Effector memory CD4-positive, alpha-beta T cell (primary cell): ENCODE data around the gene SPG11.

Experiments
- DNase-seq, 3 donors: peaks; one replicate each; pipeline ENCODE4 v3.0.0-alpha.2; 2020
- H3K27ac ChIP-seq: 2 replicates; pipeline ENCODE4 v1.7.0; 2013; ENCODE audit warnings: mild to moderate bottlenecking, low read length, moderate library complexity; ENCODE audit not compliant: insufficient read depth, poor library complexity, severe bottlenecking
- H3K27me3 ChIP-seq: replicated peaks from 2 replicates; pipeline ENCODE4 v1.7.0; 2013; ENCODE audit warnings: mild to moderate bottlenecking, low read length; ENCODE audit not compliant: insufficient read depth, control insufficient read depth, poor library complexity, severe bottlenecking
- H3K36me3 ChIP-seq: 2 replicates; pipeline ENCODE4 v1.7.0; 2013; ENCODE audit warnings: mild to moderate bottlenecking, low read length, moderate library complexity; ENCODE audit not compliant: control insufficient read depth, insufficient read depth
- H3K4me1 ChIP-seq: 2 replicates; pipeline ENCODE4 v1.7.0; 2013; ENCODE audit warnings: low read length, mild to moderate bottlenecking; ENCODE audit not compliant: control insufficient read depth, insufficient read depth, poor library complexity, severe bottlenecking
- H3K4me3 ChIP-seq: 2 replicates; pipeline ENCODE4 v1.7.0; 2013; ENCODE audit warnings: low read length, low read depth, mild to moderate bottlenecking; ENCODE audit not compliant: insufficient read depth, poor library complexity, severe bottlenecking
- H3K9me3 ChIP-seq: 2 replicates; pipeline ENCODE4 v1.7.0; 2013; ENCODE audit warnings: mild to moderate bottlenecking, low read length, moderate library complexity; ENCODE audit not compliant: control insufficient read depth
- total RNA-seq, 3 donors: gene quantifications; one replicate each; lab custom pipeline; 2026; lab: John Stamatoyannopoulos, UW

The SPG11 gene, protein sequence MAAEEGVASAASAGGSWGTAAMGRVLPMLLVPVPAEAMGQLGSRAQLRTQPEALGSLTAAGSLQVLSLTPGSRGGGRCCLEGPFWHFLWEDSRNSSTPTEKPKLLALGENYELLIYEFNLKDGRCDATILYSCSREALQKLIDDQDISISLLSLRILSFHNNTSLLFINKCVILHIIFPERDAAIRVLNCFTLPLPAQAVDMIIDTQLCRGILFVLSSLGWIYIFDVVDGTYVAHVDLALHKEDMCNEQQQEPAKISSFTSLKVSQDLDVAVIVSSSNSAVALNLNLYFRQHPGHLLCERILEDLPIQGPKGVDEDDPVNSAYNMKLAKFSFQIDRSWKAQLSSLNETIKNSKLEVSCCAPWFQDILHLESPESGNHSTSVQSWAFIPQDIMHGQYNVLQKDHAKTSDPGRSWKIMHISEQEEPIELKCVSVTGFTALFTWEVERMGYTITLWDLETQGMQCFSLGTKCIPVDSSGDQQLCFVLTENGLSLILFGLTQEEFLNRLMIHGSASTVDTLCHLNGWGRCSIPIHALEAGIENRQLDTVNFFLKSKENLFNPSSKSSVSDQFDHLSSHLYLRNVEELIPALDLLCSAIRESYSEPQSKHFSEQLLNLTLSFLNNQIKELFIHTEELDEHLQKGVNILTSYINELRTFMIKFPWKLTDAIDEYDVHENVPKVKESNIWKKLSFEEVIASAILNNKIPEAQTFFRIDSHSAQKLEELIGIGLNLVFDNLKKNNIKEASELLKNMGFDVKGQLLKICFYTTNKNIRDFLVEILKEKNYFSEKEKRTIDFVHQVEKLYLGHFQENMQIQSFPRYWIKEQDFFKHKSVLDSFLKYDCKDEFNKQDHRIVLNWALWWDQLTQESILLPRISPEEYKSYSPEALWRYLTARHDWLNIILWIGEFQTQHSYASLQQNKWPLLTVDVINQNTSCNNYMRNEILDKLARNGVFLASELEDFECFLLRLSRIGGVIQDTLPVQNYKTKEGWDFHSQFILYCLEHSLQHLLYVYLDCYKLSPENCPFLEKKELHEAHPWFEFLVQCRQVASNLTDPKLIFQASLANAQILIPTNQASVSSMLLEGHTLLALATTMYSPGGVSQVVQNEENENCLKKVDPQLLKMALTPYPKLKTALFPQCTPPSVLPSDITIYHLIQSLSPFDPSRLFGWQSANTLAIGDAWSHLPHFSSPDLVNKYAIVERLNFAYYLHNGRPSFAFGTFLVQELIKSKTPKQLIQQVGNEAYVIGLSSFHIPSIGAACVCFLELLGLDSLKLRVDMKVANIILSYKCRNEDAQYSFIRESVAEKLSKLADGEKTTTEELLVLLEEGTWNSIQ (N-terminal part only)
- 126 to 159 (median 138) reads per million in 3 donors for total RNA-seq

DNA sequence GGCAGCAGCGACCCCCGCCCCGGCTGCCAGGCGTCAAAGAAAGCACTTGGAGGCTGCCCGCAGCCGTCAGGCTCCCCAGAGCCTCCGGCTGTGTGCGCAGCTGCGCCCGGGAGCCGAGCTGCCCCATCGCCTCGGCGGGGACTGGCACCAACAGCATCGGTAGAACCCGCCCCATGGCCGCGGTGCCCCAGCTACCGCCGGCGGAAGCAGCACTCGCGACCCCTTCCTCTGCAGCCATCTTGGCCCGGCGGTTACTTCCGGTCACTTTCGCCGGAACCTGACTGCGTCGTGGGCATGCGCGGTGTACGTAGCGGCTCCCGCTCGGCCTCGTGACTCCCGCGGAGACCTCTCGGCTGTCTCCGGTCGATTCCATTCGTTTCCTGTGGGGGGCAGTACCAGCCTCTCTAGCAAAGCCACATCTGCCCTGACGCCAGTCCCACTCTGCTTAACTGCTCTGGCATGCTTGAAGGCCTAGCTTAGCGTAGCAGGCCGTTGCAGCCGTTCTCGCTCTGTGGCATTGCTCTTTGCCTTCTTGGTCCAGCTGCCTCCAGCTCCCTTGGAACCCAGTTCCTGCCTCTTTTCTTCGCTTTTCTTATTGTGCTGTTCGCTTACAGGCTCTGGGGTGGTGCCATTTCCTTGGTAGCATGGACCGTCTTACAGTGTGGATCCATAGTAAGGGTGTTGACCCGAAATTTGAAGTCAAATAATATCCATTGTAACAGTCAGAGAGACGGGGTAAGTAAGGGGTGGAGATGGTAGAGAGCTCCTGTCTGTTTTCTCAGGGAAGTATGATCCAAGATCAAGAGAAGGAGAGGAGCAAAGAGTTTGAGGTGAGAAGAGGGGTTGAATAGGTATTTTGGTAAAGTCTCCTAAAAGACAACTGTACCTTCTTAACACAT is at the start of gene SPG11:
SPG11 (minus strand) TSS at position 253 of the 899 bp plus-strand sequence; CDS start at position 238, 15 bp downstream.
- Histone ChIP-seq H3K27me3 (no peaks in the 10 kb centered on the region), H3K36me3 (no peaks in the 10 kb centered on the region), H3K27ac (peak within 1 kb of the TSS; percentile 96), H3K4me3 (peak within 1 kb of the TSS; percentile 79), H3K9me3 (no peaks in the 10 kb centered on the region), H3K4me1 (peaks cover 45% of the 10 kb centered on the region)
- DNase-seq = peak; percentile 92 to 93 (median 92)

DNA sequence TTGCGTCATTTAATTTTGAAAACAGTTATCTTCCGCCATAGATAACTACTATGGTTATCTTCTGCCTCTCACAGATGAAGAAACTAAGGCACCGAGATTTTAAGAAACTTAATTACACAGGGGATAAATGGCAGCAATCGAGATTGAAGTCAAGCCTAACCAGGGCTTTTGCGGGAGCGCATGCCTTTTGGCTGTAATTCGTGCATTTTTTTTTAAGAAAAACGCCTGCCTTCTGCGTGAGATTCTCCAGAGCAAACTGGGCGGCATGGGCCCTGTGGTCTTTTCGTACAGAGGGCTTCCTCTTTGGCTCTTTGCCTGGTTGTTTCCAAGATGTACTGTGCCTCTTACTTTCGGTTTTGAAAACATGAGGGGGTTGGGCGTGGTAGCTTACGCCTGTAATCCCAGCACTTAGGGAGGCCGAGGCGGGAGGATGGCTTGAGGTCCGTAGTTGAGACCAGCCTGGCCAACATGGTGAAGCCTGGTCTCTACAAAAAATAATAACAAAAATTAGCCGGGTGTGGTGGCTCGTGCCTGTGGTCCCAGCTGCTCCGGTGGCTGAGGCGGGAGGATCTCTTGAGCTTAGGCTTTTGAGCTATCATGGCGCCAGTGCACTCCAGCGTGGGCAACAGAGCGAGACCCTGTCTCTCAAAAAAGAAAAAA is 49.0 kb upstream of the SPG11 start:
- Histone ChIP-seq H3K4me3 (peak overlapping the region; percentile 100), H3K36me3 (peaks cover 53% of the 10 kb centered on the region), H3K4me1 (peaks cover 26% of the 10 kb centered on the region), H3K27me3 (no peaks in the 10 kb centered on the region), H3K9me3 (no peaks in the 10 kb centered on the region), H3K27ac (peak overlapping the region; percentile 100)
- peak; percentile 43 to 61 (median 45) for DNase-seq

DNA sequence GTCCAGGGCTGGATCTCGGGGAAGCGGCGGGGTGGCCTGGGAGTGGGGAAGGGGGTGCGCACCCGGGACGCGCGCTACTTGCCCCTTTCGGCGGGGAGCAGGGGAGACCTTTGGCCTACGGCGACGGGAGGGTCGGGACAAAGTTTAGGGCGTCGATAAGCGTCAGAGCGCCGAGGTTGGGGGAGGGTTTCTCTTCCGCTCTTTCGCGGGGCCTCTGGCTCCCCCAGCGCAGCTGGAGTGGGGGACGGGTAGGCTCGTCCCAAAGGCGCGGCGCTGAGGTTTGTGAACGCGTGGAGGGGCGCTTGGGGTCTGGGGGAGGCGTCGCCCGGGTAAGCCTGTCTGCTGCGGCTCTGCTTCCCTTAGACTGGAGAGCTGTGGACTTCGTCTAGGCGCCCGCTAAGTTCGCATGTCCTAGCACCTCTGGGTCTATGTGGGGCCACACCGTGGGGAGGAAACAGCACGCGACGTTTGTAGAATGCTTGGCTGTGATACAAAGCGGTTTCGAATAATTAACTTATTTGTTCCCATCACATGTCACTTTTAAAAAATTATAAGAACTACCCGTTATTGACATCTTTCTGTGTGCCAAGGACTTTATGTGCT is 48.4 kb upstream of the SPG11 start:
- peaks cover 47% of the 10 kb centered on the region for H3K36me3 ChIP-seq
- DNase-seq = peak in 2 of 3 donors; percentile 55 to 62
- peak overlapping the region; percentile 100 for H3K27ac ChIP-seq
- H3K9me3 ChIP-seq = no peaks in the 10 kb centered on the region
- peaks cover 20% of the 10 kb centered on the region for H3K4me1 ChIP-seq
- H3K4me3 ChIP-seq = peak overlapping the region; percentile 100
- no peaks in the 10 kb centered on the region for H3K27me3 ChIP-seq

DNA sequence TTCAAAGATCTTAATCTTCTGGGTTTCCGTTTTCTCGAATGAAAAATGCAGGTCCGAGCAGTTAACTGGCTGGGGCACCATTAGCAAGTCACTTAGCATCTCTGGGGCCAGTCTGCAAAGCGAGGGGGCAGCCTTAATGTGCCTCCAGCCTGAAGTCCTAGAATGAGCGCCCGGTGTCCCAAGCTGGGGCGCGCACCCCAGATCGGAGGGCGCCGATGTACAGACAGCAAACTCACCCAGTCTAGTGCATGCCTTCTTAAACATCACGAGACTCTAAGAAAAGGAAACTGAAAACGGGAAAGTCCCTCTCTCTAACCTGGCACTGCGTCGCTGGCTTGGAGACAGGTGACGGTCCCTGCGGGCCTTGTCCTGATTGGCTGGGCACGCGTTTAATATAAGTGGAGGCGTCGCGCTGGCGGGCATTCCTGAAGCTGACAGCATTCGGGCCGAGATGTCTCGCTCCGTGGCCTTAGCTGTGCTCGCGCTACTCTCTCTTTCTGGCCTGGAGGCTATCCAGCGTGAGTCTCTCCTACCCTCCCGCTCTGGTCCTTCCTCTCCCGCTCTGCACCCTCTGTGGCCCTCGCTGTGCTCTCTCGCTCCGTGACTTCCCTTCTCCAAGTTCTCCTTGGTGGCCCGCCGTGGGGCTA is 47.8 kb upstream of the SPG11 start, which contains the start of the genes B2M and PATL2:
B2M (plus strand) TSS at position 422 of the 647 bp plus-strand sequence; CDS start at position 452, 30 bp downstream.
PATL2 (minus strand) TSS at position 228 of the 647 bp plus-strand sequence. CDS start 34,833 bp downstream, outside the sequence.
- H3K4me1 ChIP-seq = peaks cover 14% of the 10 kb centered on the region
- peak; percentile 92 to 97 (median 93) for DNase-seq
- H3K27me3 ChIP-seq = no peaks in the 10 kb centered on the region
- peak within 1 kb of the TSS; percentile 100 for H3K27ac ChIP-seq
- peaks cover 40% of the 10 kb centered on the region for H3K36me3 ChIP-seq
- H3K9me3 ChIP-seq = no peaks in the 10 kb centered on the region
- H3K4me3 ChIP-seq = peak within 1 kb of the TSS; percentile 100

DNA sequence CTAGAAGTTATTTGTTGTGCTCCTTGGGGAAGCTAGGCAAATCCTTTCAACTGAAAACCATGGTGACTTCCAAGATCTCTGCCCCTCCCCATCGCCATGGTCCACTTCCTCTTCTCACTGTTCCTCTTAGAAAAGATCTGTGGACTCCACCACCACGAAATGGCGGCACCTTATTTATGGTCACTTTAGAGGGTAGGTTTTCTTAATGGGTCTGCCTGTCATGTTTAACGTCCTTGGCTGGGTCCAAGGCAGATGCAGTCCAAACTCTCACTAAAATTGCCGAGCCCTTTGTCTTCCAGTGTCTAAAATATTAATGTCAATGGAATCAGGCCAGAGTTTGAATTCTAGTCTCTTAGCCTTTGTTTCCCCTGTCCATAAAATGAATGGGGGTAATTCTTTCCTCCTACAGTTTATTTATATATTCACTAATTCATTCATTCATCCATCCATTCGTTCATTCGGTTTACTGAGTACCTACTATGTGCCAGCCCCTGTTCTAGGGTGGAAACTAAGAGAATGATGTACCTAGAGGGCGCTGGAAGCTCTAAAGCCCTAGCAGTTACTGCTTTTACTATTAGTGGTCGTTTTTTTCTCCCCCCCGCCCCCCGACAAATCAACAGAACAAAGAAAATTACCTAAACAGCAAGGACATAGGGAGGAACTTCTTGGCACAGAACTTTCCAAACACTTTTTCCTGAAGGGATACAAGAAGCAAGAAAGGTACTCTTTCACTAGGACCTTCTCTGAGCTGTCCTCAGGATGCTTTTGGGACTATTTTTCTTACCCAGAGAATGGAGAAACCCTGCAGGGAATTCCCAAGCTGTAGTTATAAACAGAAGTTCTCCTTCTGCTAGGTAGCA is 47.0 kb upstream of the SPG11 start:
- H3K4me1 ChIP-seq = peaks cover 6% of the 10 kb centered on the region
- peak overlapping the region; percentile 100 for H3K27ac ChIP-seq
- peak in 1 of 3 donors; percentile 30 for DNase-seq
- H3K27me3 ChIP-seq = no peaks in the 10 kb centered on the region
- peaks cover 33% of the 10 kb centered on the region for H3K36me3 ChIP-seq
- H3K4me3 ChIP-seq = peak overlapping the region; percentile 100
- H3K9me3 ChIP-seq = no peaks in the 10 kb centered on the region

DNA sequence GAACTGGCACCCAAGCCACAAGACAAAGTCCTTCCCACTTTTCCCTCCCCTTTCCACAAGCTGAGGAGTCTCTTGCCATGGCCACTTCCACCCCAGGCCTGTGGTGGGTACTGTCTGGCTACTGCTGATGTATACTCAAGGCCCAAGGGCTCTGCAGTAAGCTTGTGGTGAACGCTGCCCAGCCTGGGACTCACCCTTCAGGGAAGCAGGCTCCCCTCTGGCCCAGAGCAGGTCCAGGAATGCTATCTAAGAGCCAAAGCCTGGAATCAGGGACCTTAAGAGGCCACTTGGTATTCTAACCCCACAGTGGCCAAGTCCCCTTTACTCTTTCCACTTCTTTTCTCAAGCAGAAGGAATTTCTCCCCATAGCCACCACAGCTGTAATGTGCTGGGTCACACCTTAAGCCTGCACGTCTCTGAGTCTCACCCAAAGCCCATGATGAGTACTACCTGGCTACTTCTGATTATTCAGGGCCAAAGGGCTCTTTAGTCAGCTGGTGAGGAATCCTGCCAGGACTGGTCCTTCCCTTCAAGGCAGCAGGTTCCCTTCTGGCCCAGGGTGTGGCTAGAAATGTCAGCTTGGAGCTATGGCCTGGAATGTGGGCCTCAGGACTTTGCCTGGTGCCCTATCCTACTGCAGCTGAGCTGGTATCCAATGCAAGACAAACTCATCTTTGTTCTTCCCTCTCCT is 43.6 kb upstream of the SPG11 start:
- peaks cover 7% of the 10 kb centered on the region for H3K36me3 ChIP-seq
- no peak overlapping the region for H3K4me3 ChIP-seq
- no peak overlapping the region for H3K27ac ChIP-seq
- H3K9me3 ChIP-seq = no peaks in the 10 kb centered on the region
- H3K27me3 ChIP-seq = no peaks in the 10 kb centered on the region
- H3K4me1 ChIP-seq = no peaks in the 10 kb centered on the region
- DNase-seq = no peak

DNA sequence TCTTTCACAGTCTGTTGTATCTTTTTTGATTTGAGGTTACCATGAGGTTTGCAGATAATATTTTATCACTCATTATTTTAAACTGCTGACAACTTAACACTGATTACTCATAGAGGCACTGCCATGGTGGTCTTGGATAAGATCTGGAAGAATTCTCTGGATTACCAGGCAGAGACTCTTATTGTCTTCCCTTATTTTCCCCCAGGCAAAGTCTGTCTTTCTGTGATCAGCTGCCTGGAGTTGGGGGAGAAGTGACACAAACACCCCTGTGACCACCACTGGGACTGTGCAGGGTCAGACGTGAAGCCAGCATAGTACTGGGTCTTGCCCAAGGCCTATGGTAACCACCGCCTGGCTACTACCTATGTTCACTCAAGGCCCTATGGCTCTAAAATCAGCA is 42.9 kb upstream of the SPG11 start:
- no peaks in the 10 kb centered on the region for H3K9me3 ChIP-seq
- no peak for DNase-seq
- H3K27ac ChIP-seq = no peak overlapping the region
- H3K4me3 ChIP-seq = no peak overlapping the region
- H3K4me1 ChIP-seq = no peaks in the 10 kb centered on the region
- peaks cover under 1% of the 10 kb centered on the region for H3K36me3 ChIP-seq
- no peaks in the 10 kb centered on the region for H3K27me3 ChIP-seq
